NCI-H1436 treated with DMSO at 0.1 percent for 48 hours (cell line): Measurements from ENCODE around the gene HLTF.
"Not testable (repeated sequence)": the region's sequence is repeated elsewhere in the genome, so short reads cannot be mapped to it uniquely, and the experiment has no call there.

ENCODE experiments used
- DNase-seq: peaks from one replicate; lab custom pipeline; 2025; lab: John Stamatoyannopoulos, UW

The HLTF gene, protein sequence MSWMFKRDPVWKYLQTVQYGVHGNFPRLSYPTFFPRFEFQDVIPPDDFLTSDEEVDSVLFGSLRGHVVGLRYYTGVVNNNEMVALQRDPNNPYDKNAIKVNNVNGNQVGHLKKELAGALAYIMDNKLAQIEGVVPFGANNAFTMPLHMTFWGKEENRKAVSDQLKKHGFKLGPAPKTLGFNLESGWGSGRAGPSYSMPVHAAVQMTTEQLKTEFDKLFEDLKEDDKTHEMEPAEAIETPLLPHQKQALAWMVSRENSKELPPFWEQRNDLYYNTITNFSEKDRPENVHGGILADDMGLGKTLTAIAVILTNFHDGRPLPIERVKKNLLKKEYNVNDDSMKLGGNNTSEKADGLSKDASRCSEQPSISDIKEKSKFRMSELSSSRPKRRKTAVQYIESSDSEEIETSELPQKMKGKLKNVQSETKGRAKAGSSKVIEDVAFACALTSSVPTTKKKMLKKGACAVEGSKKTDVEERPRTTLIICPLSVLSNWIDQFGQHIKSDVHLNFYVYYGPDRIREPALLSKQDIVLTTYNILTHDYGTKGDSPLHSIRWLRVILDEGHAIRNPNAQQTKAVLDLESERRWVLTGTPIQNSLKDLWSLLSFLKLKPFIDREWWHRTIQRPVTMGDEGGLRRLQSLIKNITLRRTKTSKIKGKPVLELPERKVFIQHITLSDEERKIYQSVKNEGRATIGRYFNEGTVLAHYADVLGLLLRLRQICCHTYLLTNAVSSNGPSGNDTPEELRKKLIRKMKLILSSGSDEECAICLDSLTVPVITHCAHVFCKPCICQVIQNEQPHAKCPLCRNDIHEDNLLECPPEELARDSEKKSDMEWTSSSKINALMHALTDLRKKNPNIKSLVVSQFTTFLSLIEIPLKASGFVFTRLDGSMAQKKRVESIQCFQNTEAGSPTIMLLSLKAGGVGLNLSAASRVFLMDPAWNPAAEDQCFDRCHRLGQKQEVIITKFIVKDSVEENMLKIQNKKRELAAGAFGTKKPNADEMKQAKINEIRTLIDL

DNA sequence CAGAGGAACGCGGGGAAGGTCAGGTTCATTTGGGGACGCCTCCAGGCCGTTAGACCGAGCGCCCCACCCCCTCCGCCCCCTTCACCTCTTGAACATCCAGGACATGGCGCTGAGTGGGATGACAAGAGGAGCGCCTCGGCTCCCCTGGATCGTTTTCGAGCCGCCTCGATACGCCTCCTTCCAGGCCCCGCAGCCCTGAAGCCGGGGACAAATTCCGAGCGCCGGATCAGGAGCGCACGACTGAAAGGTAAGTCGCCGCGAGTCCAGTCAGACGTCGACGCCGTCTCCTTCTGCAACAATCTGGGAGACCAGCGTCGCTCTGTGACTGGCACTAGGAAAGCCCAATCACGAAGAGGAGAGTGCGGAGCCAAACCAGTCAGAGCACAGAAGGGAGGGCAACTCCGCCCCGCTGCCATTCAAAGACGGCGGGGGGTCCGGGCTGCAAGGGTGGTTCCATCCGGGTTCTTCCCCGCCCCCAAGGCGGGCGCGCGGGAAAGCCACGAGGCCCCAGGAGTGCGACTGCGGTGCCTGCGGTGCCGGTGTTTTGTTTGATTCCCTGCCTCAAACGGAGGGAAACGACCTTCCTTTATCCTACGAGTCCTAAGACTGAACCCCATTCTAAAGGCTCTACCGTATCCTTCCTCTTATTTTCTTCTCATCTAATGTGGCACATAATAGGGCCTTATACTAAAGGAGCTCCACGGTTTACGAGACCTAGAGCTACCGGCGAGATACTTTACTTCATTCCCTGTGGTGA, at the start of gene HLTF:
Gene HLTF (minus strand): TSS at position 302 of the 757 bp plus-strand sequence. CDS start 197 bp downstream, at position 105.
- DNase-seq, result peak; percentile 97

DNA sequence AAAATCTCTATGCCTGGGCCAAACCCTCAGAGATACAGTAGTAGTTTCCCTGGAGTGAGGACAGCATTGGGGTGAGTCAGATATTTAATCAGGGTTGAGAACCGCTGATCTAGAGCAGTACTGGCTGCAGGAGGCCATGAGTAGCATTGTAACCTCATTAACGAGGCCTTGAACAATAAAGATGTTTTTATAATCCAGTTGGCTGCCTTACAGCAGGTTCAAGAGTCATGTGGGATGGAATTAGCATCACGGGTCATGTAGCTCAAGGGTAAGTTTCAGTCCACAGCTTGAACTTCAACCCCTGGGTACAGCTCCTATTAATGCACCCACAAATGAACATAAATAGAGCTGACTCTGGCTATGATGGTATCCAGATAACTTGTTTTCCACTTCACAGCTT, 48.2 kb upstream of the HLTF start:
- DNase-seq, result no peak

DNA sequence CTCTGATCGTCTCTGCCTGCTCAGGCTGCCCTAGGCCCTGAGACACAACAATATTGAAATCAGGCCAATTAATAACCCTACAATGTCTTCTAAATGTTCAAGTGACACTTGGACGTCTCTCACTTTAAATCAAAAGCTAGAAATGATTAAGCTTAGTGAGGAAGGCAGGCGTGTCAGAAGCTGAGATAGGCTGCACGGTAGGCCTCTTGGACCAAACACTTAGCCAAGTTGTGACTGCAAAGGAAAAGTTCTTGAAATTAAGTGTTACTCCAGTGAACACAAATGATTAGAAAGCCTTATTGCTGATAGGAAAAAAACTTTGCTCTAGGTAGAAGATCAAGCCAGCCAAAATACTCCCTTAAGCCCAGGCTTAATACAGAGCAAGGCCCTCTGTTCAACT, 45.3 kb upstream of the HLTF start:
- no peak for DNase-seq

DNA sequence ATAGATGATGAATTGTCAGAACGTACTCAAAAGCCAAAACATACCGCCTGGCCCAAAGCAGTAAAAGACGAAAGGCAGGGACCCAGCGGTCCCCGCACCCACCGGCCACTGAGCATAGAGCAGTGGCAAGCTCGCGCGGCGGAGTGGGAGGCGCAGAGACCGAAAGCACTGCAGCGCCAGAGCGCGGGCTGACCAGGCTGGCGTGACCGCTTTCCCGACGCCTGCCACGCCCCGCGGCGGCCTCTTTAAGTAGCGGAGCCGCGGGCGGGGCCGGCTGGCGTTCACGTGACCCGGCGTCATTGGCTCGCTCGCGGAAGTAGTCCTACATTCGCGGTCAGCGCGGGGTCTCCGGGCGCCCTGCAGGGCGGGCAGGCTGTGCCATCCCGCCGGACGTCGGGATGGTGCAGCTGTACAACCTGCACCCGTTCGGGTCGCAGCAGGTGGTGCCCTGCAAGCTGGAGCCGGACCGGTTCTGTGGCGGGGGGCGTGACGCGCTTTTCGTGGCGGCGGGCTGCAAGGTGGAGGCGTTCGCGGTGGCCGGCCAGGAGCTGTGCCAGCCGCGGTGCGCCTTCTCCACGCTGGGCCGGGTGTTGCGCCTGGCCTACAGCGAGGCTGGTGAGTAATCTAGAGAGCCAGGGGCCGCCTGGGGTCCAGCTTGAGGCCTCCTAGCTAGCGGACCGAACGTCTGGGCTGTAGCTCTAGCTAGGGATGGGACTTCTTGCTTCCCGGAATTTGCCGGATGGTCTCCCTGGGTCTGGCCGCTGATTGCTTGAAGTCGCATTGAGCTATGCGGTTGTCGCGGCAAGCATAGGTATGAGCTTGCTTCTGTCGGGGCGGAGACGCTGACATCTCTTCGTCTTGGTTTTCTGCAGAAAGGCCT, 43.2 kb upstream of the HLTF start, which contains the start of gene HPS3:
Gene HPS3 (plus strand): TSS at position 313 of the 880 bp plus-strand sequence. CDS start 86 bp downstream, at position 399.
- peak; percentile 55 for DNase-seq

DNA sequence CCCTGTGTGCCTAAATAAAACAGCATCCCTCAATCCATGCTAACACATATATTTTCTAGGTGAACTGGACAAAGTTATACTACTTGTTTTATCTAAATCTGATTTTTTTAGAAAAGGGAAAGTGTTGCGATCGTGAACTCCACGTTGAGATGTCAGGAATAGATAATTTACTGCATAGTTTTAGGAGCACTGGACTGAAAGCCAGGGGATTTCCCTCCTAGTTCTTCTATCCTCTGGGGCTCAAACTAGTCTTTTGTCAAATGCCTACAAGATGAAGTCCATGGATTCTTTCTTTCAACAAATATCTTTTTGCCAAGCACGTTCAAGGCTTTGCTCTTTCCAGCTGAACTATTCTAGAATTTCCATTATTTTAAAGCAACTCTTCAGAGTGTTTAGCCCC, 42.5 kb upstream of the HLTF start:
- DNase-seq, result no peak

DNA sequence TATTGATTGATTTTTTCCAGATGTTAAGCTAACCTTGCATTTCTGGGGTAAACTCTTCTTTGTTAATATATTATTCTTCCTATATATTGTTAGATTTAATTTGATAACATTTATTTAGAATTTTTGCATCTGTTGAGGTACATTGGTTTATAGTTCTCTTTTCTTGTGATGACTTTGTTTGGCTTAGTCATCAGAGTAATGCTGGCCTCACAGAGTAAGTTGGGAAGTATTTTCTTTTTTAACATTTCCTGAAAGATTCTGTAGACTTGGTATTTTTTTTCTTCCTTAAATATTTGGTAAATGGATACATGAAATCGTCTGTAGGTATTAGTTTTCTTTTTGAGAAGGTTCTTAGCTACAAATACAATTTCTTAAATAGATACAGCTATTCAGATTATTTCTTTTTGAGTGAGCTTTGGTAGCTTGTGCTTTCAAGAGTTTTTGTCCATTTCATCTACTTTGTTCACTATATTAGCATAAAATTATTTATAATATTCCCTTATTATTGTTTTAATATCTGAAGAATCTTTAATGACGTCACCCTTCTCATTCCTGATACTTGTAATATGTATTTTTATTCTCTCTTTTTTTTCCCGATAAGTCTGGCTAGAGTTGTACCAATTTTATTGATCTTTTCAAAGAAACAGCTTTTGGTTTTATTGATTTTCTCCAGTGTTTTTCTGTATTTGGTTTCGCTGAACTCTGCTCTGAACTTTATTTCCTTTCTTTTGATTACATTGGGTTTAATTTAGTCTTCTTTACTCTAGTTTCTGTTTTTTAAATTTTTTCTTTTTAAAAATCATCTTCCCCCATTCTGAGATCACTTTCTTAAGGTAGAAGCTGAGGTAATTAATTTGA, 36.6 kb upstream of the HLTF start:
- no peak for DNase-seq

DNA sequence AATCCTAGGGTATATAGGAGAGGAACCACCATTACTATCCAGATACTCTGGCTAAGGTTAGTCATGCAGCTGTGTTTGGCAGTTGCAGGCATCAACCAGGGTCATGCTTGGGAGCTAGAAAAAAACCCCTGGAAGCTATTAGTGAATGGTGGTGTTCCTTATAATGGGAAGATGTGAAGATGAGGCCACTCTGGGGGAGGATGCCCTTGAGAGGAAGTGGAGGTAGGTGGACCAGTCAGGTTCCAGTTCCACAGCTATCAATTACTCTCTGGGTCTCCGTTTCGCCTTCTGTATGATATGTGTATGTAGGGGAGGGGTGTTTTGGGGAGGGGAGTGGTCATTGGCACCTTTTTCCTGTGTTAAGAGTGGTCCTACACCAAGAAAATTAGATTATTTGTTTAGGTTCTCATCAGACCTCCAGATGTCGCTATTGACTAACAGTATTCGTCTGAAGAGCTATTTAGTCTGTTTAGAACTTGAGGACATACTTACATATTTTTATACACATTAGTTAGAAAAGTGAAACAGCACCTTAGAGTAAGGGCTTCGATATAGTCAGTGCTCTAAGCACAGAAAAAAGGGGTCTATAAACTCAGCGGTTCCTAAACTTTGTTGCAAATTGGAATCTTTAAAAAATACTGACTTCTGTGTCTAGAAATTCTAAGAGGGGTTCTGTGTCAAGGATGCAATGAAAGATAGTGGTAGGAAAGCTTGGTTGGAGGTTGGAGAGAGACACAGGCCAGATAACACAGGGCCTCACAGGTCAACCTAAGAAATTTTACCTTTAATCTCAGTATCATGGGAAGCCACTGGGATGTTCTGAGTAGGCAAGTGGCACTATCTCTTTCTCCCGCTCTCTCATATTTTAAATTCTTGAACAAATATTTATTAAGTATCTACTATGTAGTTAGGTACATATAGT, 34.0 kb upstream of the HLTF start:
- peak; percentile 12 for DNase-seq

DNA sequence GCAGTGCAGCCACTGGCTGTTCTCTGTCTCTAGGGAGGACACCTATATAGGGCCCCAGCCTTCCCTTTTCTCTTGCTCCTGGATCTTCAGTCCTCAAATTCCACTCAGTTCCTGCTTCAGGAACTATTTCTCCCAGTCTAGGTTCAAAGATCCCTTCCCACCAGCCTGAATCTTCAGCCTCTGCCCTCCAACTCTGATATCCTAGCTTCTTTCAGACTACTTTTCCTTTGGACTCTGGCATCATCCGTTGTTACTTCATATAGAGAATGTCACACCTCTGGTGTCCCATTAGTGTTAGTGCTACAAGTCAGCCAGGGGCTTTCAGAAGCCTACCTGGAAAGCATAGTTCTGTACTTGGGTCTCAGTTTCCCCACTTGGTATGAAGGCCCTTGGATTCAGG, 33.1 kb upstream of the HLTF start:
- no peak for DNase-seq

DNA sequence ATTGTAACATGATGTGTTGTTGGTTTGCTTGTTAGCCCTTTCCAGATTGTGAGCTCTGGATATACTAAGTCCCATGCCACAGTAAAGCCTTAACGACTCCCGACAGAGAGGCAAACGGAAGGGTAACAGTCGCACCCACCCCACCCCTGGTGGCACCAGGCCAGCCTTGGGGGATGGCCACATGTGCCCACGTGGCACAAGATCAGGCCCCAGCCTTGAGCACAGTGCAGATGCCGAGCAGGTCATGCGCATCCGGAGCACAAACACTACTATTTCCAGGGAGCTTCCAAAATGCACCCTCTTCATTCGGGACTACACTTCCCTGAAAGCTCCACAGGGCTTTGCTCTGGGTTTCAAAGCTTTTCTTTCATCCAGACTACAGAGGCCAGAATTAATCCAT, 32.4 kb upstream of the HLTF start:
- no peak for DNase-seq

DNA sequence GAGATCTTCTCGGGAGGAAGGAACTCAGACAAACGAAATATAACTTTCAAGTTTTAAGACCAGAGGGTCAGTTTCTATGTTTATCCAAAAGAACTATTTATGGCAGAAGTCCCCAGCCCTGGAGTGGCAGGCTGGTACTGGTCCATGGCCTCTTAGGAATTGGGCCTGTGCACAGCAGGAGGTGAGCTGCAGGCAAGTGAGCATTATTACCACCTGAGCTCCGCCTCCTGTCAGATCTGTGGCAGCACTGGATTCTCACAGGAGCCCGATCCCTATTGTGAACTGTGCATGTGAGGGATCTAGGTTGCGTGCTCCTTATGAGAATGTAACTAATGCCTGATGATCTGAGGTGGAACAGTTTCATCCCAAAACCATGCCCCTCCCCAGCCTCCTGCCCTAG, 28.8 kb upstream of the HLTF start:
- no peak for DNase-seq

DNA sequence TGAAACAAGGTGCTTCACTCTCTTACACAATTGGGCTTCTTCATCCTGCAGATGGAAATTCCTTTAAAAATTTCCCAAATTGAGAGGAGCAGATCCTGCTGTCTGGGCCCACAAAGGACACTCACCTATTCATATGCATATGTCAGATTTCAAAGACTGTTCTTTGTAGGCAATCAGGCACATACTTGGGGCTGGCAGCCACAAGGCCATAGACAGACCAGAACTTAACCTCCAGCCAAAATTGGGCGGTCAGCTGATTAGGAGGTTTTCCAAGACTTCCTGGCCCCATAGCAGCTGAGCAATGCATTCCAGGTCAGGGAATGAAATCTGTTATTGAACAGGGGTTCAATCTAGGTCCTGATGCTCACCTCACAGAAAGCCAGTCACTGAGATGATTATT, 28.1 kb upstream of the HLTF start:
- DNase-seq, result no peak

DNA sequence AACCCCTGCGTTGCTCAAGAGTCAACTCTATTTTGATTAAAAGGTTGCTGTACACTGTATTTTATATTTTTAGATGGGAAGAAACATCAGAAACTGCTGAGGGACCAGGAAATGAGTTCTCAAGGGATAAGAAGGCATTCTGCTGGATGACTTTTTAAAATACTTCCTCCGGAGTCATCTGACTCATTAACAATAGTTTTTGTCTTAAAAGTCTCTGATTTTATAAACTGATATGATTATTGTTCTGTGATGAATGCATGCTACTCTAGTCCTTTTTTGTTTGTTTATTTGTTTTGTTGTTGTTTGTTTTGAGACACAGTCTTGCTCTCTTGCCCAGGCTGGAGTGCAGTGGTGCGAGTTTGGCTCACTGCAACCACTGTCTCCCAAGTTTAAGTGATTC, 18.2 kb upstream of the HLTF start:
- DNase-seq, result no peak

DNA sequence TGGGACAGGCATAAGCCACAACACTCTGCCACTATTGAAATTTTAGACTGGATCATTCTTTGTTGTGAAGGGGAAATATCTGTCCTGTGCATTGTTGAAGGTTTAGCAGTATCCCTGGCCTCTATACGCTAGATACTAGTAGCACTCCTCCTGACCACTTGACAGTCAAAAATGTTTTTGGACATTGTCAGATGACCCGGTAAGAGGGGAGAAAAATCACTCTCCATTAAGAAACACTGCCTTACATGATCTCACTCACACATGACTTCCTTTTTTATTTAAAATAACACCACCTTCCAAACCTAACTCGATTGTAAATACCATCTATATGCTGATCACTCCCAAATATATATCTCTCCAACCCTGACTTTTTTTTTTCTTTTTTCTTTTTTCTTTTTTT, 15.3 kb upstream of the HLTF start:
- DNase-seq, result no peak

DNA sequence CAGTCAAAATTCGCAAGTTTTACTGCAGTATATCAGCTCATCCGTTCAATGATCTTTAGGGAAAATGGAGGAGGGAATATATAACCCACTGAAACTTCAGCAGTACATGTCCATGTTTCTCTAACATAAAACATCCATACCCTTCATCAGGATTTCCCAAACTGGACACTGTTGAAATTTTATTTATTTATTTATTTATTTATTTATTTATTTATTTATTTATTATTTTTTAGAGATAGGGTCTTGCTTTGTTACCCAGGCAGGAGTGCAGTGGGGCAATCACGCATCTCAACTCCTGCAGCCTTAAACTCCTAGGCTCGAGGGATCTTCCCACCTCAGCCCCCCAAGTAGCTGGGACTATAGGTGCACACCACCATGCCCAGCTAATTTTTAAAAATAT, 14.8 kb upstream of the HLTF start:
- no peak for DNase-seq

DNA sequence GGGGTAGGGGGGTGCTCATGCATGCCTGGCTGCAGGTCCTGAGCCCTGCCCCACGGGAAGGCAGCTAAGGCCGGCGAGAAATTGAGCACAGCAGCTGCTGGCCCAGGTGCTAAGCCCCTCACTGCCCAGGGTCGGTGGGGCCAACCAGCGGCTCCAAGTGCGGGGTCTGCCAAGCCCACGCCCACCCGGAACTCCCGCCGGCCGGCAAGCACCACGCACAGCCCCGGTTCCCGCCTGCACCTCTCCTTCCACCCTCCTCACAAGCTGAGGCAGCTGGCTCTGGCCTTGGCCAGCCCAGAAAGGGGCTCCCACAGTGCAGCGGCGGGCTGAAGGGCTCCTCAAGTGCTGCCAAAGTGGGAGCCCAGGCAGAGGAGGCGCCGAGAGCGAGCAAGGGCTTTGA, 11.7 kb upstream of the HLTF start:
- DNase-seq, result not testable (repeated sequence)

DNA sequence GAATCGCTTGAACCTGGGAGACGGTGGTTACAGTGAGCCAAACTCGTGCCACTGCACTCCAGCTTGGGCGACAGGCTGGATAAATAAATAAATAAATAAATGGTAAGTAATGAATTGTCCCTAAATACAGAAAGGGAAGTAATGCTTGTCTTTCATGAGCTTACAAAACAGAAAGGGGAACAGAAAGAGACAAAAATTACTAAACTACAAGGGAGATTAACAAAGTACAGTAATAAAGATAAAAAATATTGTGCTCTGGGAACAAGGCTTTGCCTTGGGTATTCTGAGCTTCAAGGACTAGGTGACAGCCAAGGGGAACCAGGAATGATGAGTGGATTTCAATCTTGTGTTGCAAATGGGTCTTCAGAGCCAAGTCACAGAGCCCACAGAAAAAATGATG, 9.2 kb upstream of the HLTF start:
- DNase-seq, result no peak

DNA sequence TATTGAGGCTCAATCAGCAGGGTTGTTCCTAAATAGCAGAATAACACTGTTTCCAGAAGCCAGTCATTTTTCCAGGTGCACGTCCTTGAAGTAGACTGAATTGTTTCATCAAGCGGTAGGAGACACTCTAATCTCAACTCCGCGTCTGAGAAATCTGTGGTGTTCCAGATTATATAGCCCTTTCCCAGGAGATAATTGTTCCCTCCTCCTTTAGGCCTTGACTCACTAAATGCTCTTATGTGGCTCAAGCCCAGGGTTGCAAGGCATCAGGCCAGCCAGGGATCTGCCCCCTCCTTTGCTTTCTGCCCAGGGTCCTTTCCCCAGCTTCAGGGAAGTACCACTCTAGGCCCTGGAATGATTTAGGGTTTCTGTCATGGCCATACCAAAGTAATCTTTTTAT, 5.7 kb upstream of the HLTF start:
- no peak for DNase-seq

DNA sequence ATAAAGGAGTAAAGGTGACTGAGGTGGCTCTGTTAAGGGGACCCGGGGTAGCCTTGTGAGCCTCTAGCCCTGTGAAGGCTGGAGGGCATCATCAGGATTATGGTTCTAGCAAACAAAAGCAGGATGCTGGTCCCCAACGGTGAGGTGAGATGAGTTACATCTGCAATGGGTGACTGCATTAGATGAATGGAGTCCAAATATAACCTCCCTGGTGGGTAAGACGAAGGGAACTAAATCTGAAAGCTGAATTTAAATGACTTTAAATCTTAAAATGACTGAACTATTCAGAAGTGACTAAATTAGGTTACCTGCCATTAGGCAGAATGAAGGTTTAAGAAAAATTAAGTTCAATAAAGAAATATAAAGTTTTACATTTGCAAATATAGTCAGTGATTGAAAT, 4.6 kb upstream of the HLTF start:
- no peak for DNase-seq

DNA sequence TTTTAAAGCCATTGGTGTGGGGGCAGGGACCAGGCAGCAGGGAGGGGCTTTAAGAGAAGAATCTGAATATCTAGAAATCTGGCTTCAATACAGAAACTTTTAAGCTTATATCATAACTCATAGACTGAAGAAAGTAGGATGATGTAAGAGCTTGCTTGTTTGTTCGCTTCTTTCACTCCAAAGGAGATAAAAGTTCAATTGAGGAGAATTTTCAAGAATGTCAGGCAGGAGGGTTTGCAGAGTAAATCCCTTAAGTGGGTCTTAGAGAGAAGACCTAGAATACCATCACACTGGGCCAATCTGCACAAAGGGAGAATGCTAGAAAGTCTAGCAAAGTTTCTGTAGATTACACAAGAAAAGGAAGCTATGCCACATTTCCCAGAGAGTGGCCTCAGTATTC, 4.1 kb upstream of the HLTF start:
- no peak for DNase-seq
